IMR-90 (cell line): ENCODE results near the gene MSANTD7. TPM values are rescaled to one million over a fixed set of nuclear protein-coding genes. Genes with fewer than 3 reads are reported as not detected.

Experiments used
- ATAC-seq: fragments of 200-7000 bp; cut with Tn5 transposase; 2 replicates; pipeline ENCODE4 v1.9.1; 2020; ENCODE audit warnings: low read depth, mild to moderate bottlenecking, moderate library complexity
- BruUV-seq: library from RNA; stranded (reverse); fragments of 400-500 nt; replicated peaks from 2 replicates; lab custom pipeline; 2021; lab: Mats Ljungman, UMichigan
- CTCF ChIA-PET: fragments of 300-600 bp; formaldehyde crosslinking; extraction: SDS; loops from one replicate; lab custom pipeline; 2021; ENCODE audit warnings: antibody characterized with exemption; lab: Yijun Ruan, JAX
- POLR2A ChIA-PET: fragments of 300-600 bp; sonication (Branson Sonifier 250); formaldehyde crosslinking; loops from one replicate; lab custom pipeline; 2022; ENCODE audit warnings: antibody characterized with exemption; ENCODE audit not compliant: unreplicated experiment; lab: Charles Lee
- DNase-seq: peaks from one replicate; pipeline ENCODE4 v3.0.0; 2013
- H2AFZ ChIP-seq: replicated peaks from 2 replicates; pipeline ENCODE3; 2013; ENCODE audit warnings: low read length, mild to moderate bottlenecking; ENCODE audit not compliant: poor library complexity
- H2AK5ac ChIP-seq: 2 replicates; pipeline ENCODE4 v1.6.1; 2013; ENCODE audit warnings: low read depth, low read length, inconsistent platforms
- H2AK9ac ChIP-seq: replicated peaks from 2 replicates; pipeline ENCODE3; 2013; ENCODE audit warnings: mild to moderate bottlenecking, low read depth, low read length, moderate library complexity; ENCODE audit not compliant: poor library complexity
- H2BK120ac ChIP-seq: 2 replicates; pipeline ENCODE4 v1.6.1; 2013; ENCODE audit warnings: low read depth, low read length, inconsistent platforms
- H2BK15ac ChIP-seq: 3 replicates; pipeline ENCODE4 v1.6.1; 2013; ENCODE audit warnings: low read depth, low read length, inconsistent platforms
- H2BK20ac ChIP-seq: 2 replicates; pipeline ENCODE4 v1.6.1; 2013; ENCODE audit warnings: low read depth, mild to moderate bottlenecking, inconsistent platforms, low read length, moderate library complexity
- H2BK5ac ChIP-seq: 2 replicates; pipeline ENCODE4 v1.6.1; 2013; ENCODE audit warnings: mild to moderate bottlenecking, low read depth, low read length, inconsistent platforms; ENCODE audit not compliant: poor library complexity, severe bottlenecking
- H3K14ac ChIP-seq: replicated peaks from 2 replicates; pipeline ENCODE4 v1.6.1; 2013; ENCODE audit warnings: low read depth, low read length, inconsistent platforms
- H3K18ac ChIP-seq: 2 replicates; pipeline ENCODE4 v1.6.1; 2013; ENCODE audit warnings: low read depth, low read length, control low read depth
- H3K23ac ChIP-seq: 2 replicates; pipeline ENCODE4 v1.6.1; 2013; ENCODE audit warnings: low read depth, low read length, inconsistent platforms
- H3K27ac ChIP-seq: 2 replicates; pipeline ENCODE4 v1.5.1; 2013; ENCODE audit warnings: mild to moderate bottlenecking, control low read depth, low read length; ENCODE audit not compliant: insufficient read depth
- H3K27me3 ChIP-seq: 2 replicates; pipeline ENCODE4 v1.6.1; 2013; ENCODE audit warnings: low read length; ENCODE audit not compliant: control insufficient read depth, insufficient read depth
- H3K36me3 ChIP-seq: 2 replicates; pipeline ENCODE4 v1.6.1; 2013; ENCODE audit warnings: low read length, mixed read lengths; ENCODE audit not compliant: control insufficient read depth, insufficient read depth
- H3K4ac ChIP-seq: 2 replicates; pipeline ENCODE4 v1.6.1; 2013; ENCODE audit warnings: low read depth, low read length, inconsistent platforms
- H3K4me1 ChIP-seq: 2 replicates; pipeline ENCODE4 v1.6.1; 2013; ENCODE audit warnings: low read length, mixed read lengths; ENCODE audit not compliant: control insufficient read depth, insufficient read depth
- H3K4me2 ChIP-seq: 2 replicates; pipeline ENCODE4 v1.6.1; 2013; ENCODE audit warnings: low read depth, mild to moderate bottlenecking, control low read depth, low read length, moderate library complexity
- H3K4me3 ChIP-seq: 2 replicates; pipeline ENCODE4 v1.5.1; 2013; ENCODE audit warnings: low read depth, mild to moderate bottlenecking, control low read depth, low read length, moderate library complexity; ENCODE audit not compliant: insufficient read depth
- H3K56ac ChIP-seq: 2 replicates; pipeline ENCODE4 v1.6.1; 2013; ENCODE audit warnings: low read length, inconsistent platforms; ENCODE audit not compliant: insufficient read depth; ENCODE audit errors: extremely low read depth
- H3K79me1 ChIP-seq, 2 experiments: 2 replicates each; pipeline ENCODE4 v1.6.1; 2013; ENCODE audit warnings: low read length in 2 of 2, inconsistent platforms in 1 of 2, low read depth in 1 of 2
- H3K9ac ChIP-seq: 2 replicates; pipeline ENCODE4 v1.6.1; 2013; ENCODE audit warnings: low read depth, low read length, control low read depth
- H3K9me1 ChIP-seq: 2 replicates; pipeline ENCODE4 v1.6.1; 2013; ENCODE audit warnings: low read length, inconsistent platforms; ENCODE audit not compliant: insufficient read depth
- H3K9me3 ChIP-seq: 2 replicates; pipeline ENCODE4 v1.6.1; 2013; ENCODE audit warnings: low read length; ENCODE audit not compliant: control insufficient read depth, insufficient read depth
- H4K20me1 ChIP-seq: 2 replicates; pipeline ENCODE4 v1.6.1; 2013; ENCODE audit warnings: low read length, inconsistent platforms; ENCODE audit not compliant: insufficient read depth
- H4K5ac ChIP-seq: 2 replicates; pipeline ENCODE4 v1.6.1; 2013; ENCODE audit warnings: mild to moderate bottlenecking, low read depth, low read length, control low read depth
- H4K8ac ChIP-seq, 2 experiments: 2 replicates each; pipeline ENCODE4 v1.6.1; 2013; ENCODE audit warnings: low read depth in 2 of 2, low read length in 2 of 2, control low read depth in 1 of 2, inconsistent platforms in 1 of 2
- H4K91ac ChIP-seq: 2 replicates; pipeline ENCODE4 v1.6.1; 2013; ENCODE audit warnings: low read depth, low read length, inconsistent platforms; ENCODE audit not compliant: insufficient read depth
- BHLHE40 ChIP-seq: fragments of 150-350 bp; IDR thresholded peaks from 2 replicates; pipeline ENCODE4 v1.6.1; 2016; ENCODE audit warnings: mild to moderate bottlenecking, low read depth, low read length
- CEBPB ChIP-seq: IDR thresholded peaks from 2 replicates; pipeline ENCODE4 v1.6.1; 2012; ENCODE audit warnings: low read depth, low read length, improper control_type of control experiment
- CHD1 ChIP-seq: IDR thresholded peaks from 2 replicates; pipeline ENCODE4 v1.6.1; 2012; ENCODE audit warnings: low read depth, low read length, improper control_type of control experiment
- CTCF ChIP-seq: conservative IDR thresholded peaks from 2 replicates; pipeline ENCODE4 v1.5.1; 2012; ENCODE audit warnings: mild to moderate bottlenecking, low read depth, low read length, improper control_type of control experiment
- ELK1 ChIP-seq: fragments of 150-350 bp; IDR thresholded peaks from 2 replicates; pipeline ENCODE4 v1.6.1; 2016; ENCODE audit warnings: low read depth, mild to moderate bottlenecking, low read length, moderate library complexity, borderline replicate concordance
- FOS ChIP-seq: fragments of 150-350 bp; IDR thresholded peaks from 2 replicates; pipeline ENCODE4 v1.6.1; 2016; ENCODE audit warnings: low read depth, low read length
- MAFK ChIP-seq: IDR thresholded peaks from 2 replicates; pipeline ENCODE4 v1.6.1; 2012; ENCODE audit warnings: low read depth, low read length, improper control_type of control experiment
- MAZ ChIP-seq: IDR thresholded peaks from 2 replicates; pipeline ENCODE4 v1.6.1; 2012; ENCODE audit warnings: low read depth, mild to moderate bottlenecking, low read length, improper control_type of control experiment, moderate library complexity, borderline replicate concordance
- MXI1 ChIP-seq: IDR thresholded peaks from 2 replicates; pipeline ENCODE4 v1.6.1; 2012; ENCODE audit warnings: low read depth, mild to moderate bottlenecking, low read length, moderate library complexity, borderline replicate concordance
- NFE2L2 ChIP-seq: fragments of 150-350 bp; IDR thresholded peaks from 2 replicates; pipeline ENCODE4 v1.6.1; 2016; ENCODE audit warnings: low read depth, mild to moderate bottlenecking, low read length
- POLR2A ChIP-seq: IDR thresholded peaks from 2 replicates; pipeline ENCODE4 v1.6.1; 2012; ENCODE audit warnings: mild to moderate bottlenecking, low read depth, low read length
- RAD21 ChIP-seq: IDR thresholded peaks from 2 replicates; pipeline ENCODE4 v1.6.1; 2012; ENCODE audit warnings: low read length, improper control_type of control experiment
- RCOR1 ChIP-seq: IDR thresholded peaks from 2 replicates; pipeline ENCODE4 v1.6.1; 2012; ENCODE audit warnings: mild to moderate bottlenecking, low read length, improper control_type of control experiment; ENCODE audit not compliant: insufficient replicate concordance
- RFX5 ChIP-seq: IDR thresholded peaks from 2 replicates; pipeline ENCODE4 v1.8.0; 2012; ENCODE audit warnings: low read depth, mild to moderate bottlenecking, low read length, moderate library complexity
- SMC3 ChIP-seq: fragments of 150-350 bp; IDR thresholded peaks from 2 replicates; pipeline ENCODE4 v1.6.1; 2016; ENCODE audit warnings: low read depth, mild to moderate bottlenecking, antibody characterized with exemption, low read length, moderate library complexity
- USF2 ChIP-seq: fragments of 150-350 bp; IDR thresholded peaks from 2 replicates; pipeline ENCODE4 v1.6.1; 2017; ENCODE audit warnings: mild to moderate bottlenecking, antibody characterized with exemption, low read length, low read depth
- WGBS, 2 experiments: methylation state at CpG; one replicate each; pipeline versions ENCODE4 v1.1.5 to v1.1.7; 2013; ENCODE audit warnings: missing lambda C conversion rate in 2 of 2; ENCODE audit not compliant: insufficient read length in 1 of 2; ENCODE audit errors: extremely low coverage in 2 of 2; 5-methylcytosine and 5-hydroxymethylcytosine counted together
- dilution Hi-C: fragments of 300-500 bp; cut with HindIII; formaldehyde crosslinking; loops from one replicate; pipeline ENCODE4 v1.14.3; 2018; ENCODE audit warnings: low sequenced_read_pairs; ENCODE audit not compliant: unreplicated experiment
- in situ Hi-C: fragments of 300-500 bp; cut with MboI; formaldehyde crosslinking; loops from 3 replicates; pipeline ENCODE4 v1.14.3; 2019; ENCODE audit warnings: low sequenced_read_pairs, inconsistent platforms, mixed read lengths
- intact Hi-C: fragments of 100-400 bp; cut with micrococcal nuclease; formaldehyde crosslinking; loops from 2 replicates; pipeline ENCODE4 v1.10.0; 2022
- polyA plus RNA-seq, 3 experiments: library from polyadenylated mRNA; depleted of rRNA; stranded (reverse); fragments of >200 nt; gene quantifications; 2 replicates each; pipeline ENCODE4 v1.2.3, GENCODE V29; 2012; ENCODE audit warnings: low replicate concordance in 1 of 3
- total RNA-seq: library from RNA; depleted of rRNA; stranded (reverse); fragments of >200 nt; gene quantifications from 2 replicates; pipeline ENCODE4 v1.2.3, GENCODE V29; 2012

Gene MSANTD7
- total and polyA plus RNA-seq, 2 of the 4 experiments (the other 2 are of a cell fraction) = 4.7 to 16.0 TPM

- BruUV-seq = no TSS peak
- no peak overlapping the region for H2BK15ac ChIP-seq
- H2AK5ac ChIP-seq = no peak overlapping the region
- DNase-seq (no peak), ATAC-seq (no peak)
- H3K18ac ChIP-seq = no peak overlapping the region
- dilution Hi-C loops (no loop called here), in situ Hi-C loops (no loop called here), intact Hi-C loops (no loop called here)
- no peak overlapping the region for H2BK120ac ChIP-seq
- no peak overlapping the region for H2BK5ac ChIP-seq
- no peak overlapping the region for H3K4me3 ChIP-seq
- no peaks in the 10 kb centered on the region; a peak in 1 of 4 replicates for H3K79me1 ChIP-seq
- no peak overlapping the region for H4K8ac ChIP-seq
- no peak overlapping the region for H3K4ac ChIP-seq
- no peak overlapping the region for H2BK20ac ChIP-seq
- no peak overlapping the region for H3K14ac ChIP-seq
- no peak overlapping the region for H4K91ac ChIP-seq
- no peaks in the 10 kb centered on the region for H3K27me3 ChIP-seq
- peaks cover 3% of the 10 kb centered on the region; the same call in 1 of the 2 replicates for H3K4me1 ChIP-seq
- H3K4me2 ChIP-seq = no peak overlapping the region
- no peak overlapping the region for H3K23ac ChIP-seq
- H3K27ac ChIP-seq = no peak overlapping the region
- H4K20me1 ChIP-seq = no peaks in the 10 kb centered on the region
- no peak overlapping the region for H3K56ac ChIP-seq
- no peak overlapping the region for H2AK9ac ChIP-seq
- peaks cover 9% of the 10 kb centered on the region for H3K36me3 ChIP-seq
- H3K9ac ChIP-seq = no peak overlapping the region
- no peaks in the 10 kb centered on the region for H3K9me3 ChIP-seq
- no peak for TF ChIP-seq RFX5
- no peak for TF ChIP-seq CTCF
- TF ChIP-seq MXI1 = no peak
- TF ChIP-seq BHLHE40 = no peak
- no peak for TF ChIP-seq CHD1
- TF ChIP-seq POLR2A = no peak
- no peak for TF ChIP-seq MAZ
- TF ChIP-seq RCOR1 = no peak
- TF ChIP-seq ELK1 = no peak
- no peak for TF ChIP-seq NFE2L2
- TF ChIP-seq RAD21 = no peak
- TF ChIP-seq SMC3 = no peak
- TF ChIP-seq USF2 = no peak
- TF ChIP-seq CEBPB = no peak
- no peak for TF ChIP-seq FOS
- TF ChIP-seq MAFK = no peak
- H2AFZ ChIP-seq = no peak overlapping the region
- POLR2A ChIA-PET = interaction anchor here (0.7 kb wide), 1 partner anchor 471 kb away, joined by 3 read pairs; no protein-coding TSS in a partner anchor
- WGBS, 2 experiments = no CpG with 5 or more reads among the region's 6 CpGs
- H4K5ac ChIP-seq = no peak overlapping the region
- CTCF ChIA-PET = no interaction called here
- H3K9me1 ChIP-seq = peaks cover 7% of the 10 kb centered on the region
Measured at GRCh38 chr10:14858338-14858960, 20.3 kb downstream of the MSANTD7 start.
